ENCODE results near the gene SLC48A1.

The SLC48A1 gene

GRCh38 chr12:47824635-47825034 lies 51.6 kb downstream of the SLC48A1 start:
- DNase-seq (ENCODE audit: low spot score) = no peak

- no peak for DNase-seq (ENCODE audit: low spot score)
Observed at GRCh38 chr12:47825173-47825639, 52.2 kb downstream of the SLC48A1 start.

DNA sequence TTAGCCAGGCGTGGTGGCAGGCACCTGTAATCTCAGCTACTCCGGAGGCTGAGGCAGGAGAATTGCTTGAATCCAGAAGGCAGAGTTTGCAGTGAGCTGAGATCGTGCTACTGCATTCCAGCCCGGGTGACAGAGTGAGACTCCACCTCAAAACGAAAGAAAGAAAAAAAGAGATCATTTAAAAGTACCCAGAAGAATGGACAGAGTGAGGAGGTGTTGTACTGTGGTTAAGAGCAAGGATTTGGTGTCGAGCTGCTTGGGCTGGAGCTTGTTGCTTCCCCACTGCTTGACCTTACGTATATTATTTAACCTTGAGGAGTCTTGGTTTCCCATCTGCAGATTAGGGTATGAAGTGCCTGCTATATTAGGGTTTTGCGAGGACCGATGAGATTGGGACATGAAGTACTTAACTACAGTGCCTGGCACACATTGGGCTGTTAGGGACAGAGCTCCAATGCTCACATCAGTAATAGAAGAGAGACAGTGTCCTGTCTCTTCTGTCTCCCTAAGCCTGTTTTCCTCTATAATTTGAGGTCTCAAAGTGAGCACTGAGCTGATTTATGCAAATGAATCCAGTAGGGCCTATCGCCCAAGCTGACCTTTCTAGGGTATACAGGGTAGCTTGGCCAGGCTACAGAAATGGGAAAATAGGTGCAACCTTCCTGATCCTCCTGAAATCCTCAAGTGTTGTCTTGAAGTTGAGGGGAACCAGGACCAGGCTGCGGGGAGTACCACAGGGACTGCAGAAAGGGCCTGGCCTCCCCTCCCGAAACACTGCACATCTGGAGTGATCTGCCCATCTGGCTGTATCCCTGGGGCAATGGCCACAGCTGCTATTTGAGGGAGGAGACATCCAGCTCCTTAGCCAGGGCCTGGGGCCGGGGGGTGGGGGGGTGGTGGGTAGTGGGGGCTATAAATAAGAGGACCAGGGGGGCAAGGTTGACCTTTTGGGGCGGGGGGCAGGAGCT lies 55.3 kb downstream of the SLC48A1 start:
- no peak for DNase-seq (ENCODE audit: low spot score)

- peak; percentile 82 for DNase-seq (ENCODE audit: low spot score)
Observed at GRCh38 chr12:47828976-47829482, 56.0 kb downstream of the SLC48A1 start.

DNA sequence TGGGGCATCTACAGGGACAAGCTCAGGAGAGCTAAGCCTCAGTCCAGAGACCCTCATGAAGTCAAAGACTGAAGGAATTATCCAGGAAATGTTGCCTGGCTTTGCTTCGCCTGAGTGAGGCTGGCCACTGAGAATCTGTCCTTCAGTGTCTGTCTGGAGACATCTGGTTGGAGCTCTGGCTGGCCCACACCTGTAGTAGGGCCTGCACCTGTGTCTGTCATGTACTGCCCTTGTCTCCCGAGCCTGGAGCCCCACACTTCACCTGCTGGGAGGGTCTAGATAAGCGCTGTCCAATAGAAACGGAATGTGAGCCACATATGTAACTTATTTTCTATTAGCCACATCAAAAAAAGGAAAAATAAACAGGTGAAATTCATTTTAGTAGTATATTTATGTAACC lies 56.5 kb downstream of the SLC48A1 start:
- no peak for DNase-seq (ENCODE audit: low spot score)
